K562 (cell line): Measurements from ENCODE around the gene FSTL4. TPM values are rescaled to one million over a fixed set of nuclear protein-coding genes. Genes with fewer than 3 reads are reported as not detected.
A peak's percentile ranks its signal among the peaks of the same experiment; 100 is the strongest.

Source experiments
- ATAC-seq: fragments of 200-7000 bp; cut with Tn5 transposase; 3 replicates; pipeline ENCODE4 v1.9.1; 2020; ENCODE audit warnings: moderate library complexity
- BruUV-seq: library from RNA; stranded (reverse); fragments of 400-500 nt; replicated peaks from 2 replicates; lab custom pipeline; 2021; lab: Mats Ljungman, UMichigan
- CTCF ChIA-PET: fragments of 300-600 bp; formaldehyde crosslinking; extraction: SDS; loops from one replicate; lab custom pipeline; 2021; ENCODE audit warnings: low intra/inter-chr PET ratio; lab: Yijun Ruan, JAX
- POLR2A ChIA-PET: fragments of 300-600, 350-650 bp; sonication (Branson Sonifier 250); formaldehyde crosslinking; extraction: SDS; loops from one replicate; lab custom pipeline; 2021; ENCODE audit warnings: antibody characterized with exemption, inconsistent platforms; lab: Yijun Ruan, JAX
- DNase-seq, 4 experiments: peaks; one replicate each; pipeline versions ENCODE4 v3.0.0 to v3.0.0-alpha.2; 2011 to 2018; ENCODE audit warnings: low spot score in 3 of 4, mixed read lengths in 3 of 4; ENCODE audit errors: extremely low read depth in 1 of 4
- FAIRE-seq: peaks from 2 replicates; lab custom pipeline; 2011; peaks lifted over from hg19 to GRCh38; lab: Jason Lieb, UNC
- H2AFZ ChIP-seq: 2 replicates; pipeline ENCODE4 v1.6.0; 2011; ENCODE audit warnings: low read depth, low read length, control low read depth, inconsistent platforms
- H3K27ac ChIP-seq: fragments of 200-600 bp; 3 replicates; pipeline ENCODE4 v1.8.0; 2011; ENCODE audit warnings: low read depth, mild to moderate bottlenecking, control low read depth, inconsistent platforms, low read length, moderate library complexity, mixed read lengths; ENCODE audit errors: extremely low read depth
- H3K27me3 ChIP-seq, 2 experiments: fragments of 300-600 bp in 1 of 2; 2 replicates in 1 of 2; 3 replicates in 1 of 2; pipeline versions ENCODE4 v1.6.0 to v1.8.0; 2011; ENCODE audit warnings: inconsistent platforms in 2 of 2, low read length in 2 of 2, mild to moderate bottlenecking in 1 of 2, mixed read lengths in 1 of 2, moderate library complexity in 1 of 2; ENCODE audit not compliant: control insufficient read depth in 2 of 2, insufficient read depth in 2 of 2
- H3K36me3 ChIP-seq: fragments of 300-600 bp; 3 replicates; pipeline ENCODE4 v1.8.0; 2011; ENCODE audit warnings: mild to moderate bottlenecking, low read length, inconsistent platforms; ENCODE audit not compliant: control insufficient read depth, insufficient read depth
- H3K4me1 ChIP-seq, 2 experiments: fragments of 200-600 bp in 1 of 2; replicated peaks in 1 of 2; 2 replicates in 1 of 2; 3 replicates in 1 of 2; pipeline versions ENCODE4 v1.5.1 to v1.8.0; 2011; ENCODE audit warnings: inconsistent platforms in 2 of 2, low read length in 2 of 2, mild to moderate bottlenecking in 1 of 2, mixed read lengths in 1 of 2, moderate library complexity in 1 of 2; ENCODE audit not compliant: control insufficient read depth in 2 of 2, insufficient read depth in 2 of 2
- H3K4me2 ChIP-seq: 2 replicates; pipeline ENCODE4 v1.6.1; 2011; ENCODE audit warnings: low read length, control low read depth, inconsistent platforms, mixed read lengths; ENCODE audit not compliant: insufficient read depth
- H3K4me3 ChIP-seq: fragments of 200-600 bp; sonication (generic), shearing (Covaris generic); 2 replicates; pipeline ENCODE4 v1.5.1; 2016; ENCODE audit warnings: control low read depth, inconsistent platforms
- H3K79me2 ChIP-seq: fragments of 200-600 bp; 3 replicates; pipeline ENCODE4 v1.8.0; 2011; ENCODE audit warnings: low read length, inconsistent platforms; ENCODE audit not compliant: control insufficient read depth, insufficient read depth
- H3K9ac ChIP-seq, 2 experiments: 2 replicates each; pipeline versions ENCODE4 v1.6.0 to v1.6.1; 2011; ENCODE audit warnings: low read depth in 2 of 2, low read length in 2 of 2, control low read depth in 1 of 2, inconsistent platforms in 1 of 2, mild to moderate bottlenecking in 1 of 2, mixed read lengths in 1 of 2; ENCODE audit not compliant: insufficient read depth in 1 of 2
- H3K9me1 ChIP-seq: one replicate; pipeline ENCODE4 v1.6.0; 2011; ENCODE audit warnings: inconsistent platforms, mild to moderate bottlenecking, low read length, moderate library complexity; ENCODE audit not compliant: control insufficient read depth, insufficient read depth
- H3K9me3 ChIP-seq: replicated peaks from 2 replicates; pipeline ENCODE4 v1.5.1; 2011; ENCODE audit warnings: low read depth, low read length, inconsistent platforms; ENCODE audit not compliant: control insufficient read depth, insufficient read depth
- H4K20me1 ChIP-seq: replicated peaks from 2 replicates; pipeline ENCODE4 v1.6.1; 2011; ENCODE audit warnings: low read length, inconsistent platforms, mixed read lengths; ENCODE audit not compliant: control insufficient read depth, insufficient read depth
- ARNT ChIP-seq, 2 experiments: fragments of 450-650 bp; IDR thresholded peaks; 2 replicates each; pipeline ENCODE4 v1.6.1; 2016; ENCODE audit warnings: mild to moderate bottlenecking in 1 of 2
- FIP1L1 ChIP-seq: fragments of 200-400 bp; formaldehyde crosslinking; IDR thresholded peaks from 2 replicates; pipeline ENCODE4 v1.6.1; 2018; ENCODE audit warnings: mild to moderate bottlenecking, low read depth, low read length; ENCODE audit not compliant: poor library complexity, severe bottlenecking
- ZNF316 ChIP-seq: fragments of 450-650 bp; IDR thresholded peaks from 2 replicates; pipeline ENCODE4 v1.6.1; 2016
- WGBS: fragments of 100-300 bp; shearing (Covaris generic); methylation state at CpG from one replicate; pipeline ENCODE4 v1.1.6; 2016; ENCODE audit warnings: low coverage, mixed read lengths; ENCODE audit not compliant: insufficient coverage; ENCODE audit errors: missing lambda C conversion rate; 5-methylcytosine and 5-hydroxymethylcytosine counted together
- in situ Hi-C: fragments of 300-500 bp; cut with MboI; formaldehyde crosslinking; loops from 4 replicates; pipeline ENCODE4 v1.15.0; 2018; ENCODE audit warnings: inconsistent platforms, mixed read lengths
- intact Hi-C: fragments of 100-400 bp; cut with micrococcal nuclease; formaldehyde crosslinking; loops from 2 replicates; pipeline ENCODE4 v1.14.2; 2022
- polyA plus RNA-seq, 8 experiments: library from polyadenylated mRNA; depleted of rRNA in 4 of 8; stranded (reverse) in 5 of 8; unstranded in 3 of 8; fragments of >200 nt; fragmentation: Nextera tagmentation in 2 of 8; fragmentation: Illumina TruSeq in 1 of 8; extraction: Ambion mirVana in 2 of 8; extraction: Trizol in 1 of 8; gene quantifications; 2 replicates each; pipeline versions ENCODE4 v1.2.1 to v1.2.3, GENCODE V29; 2011 to 2014; ENCODE audit warnings: inconsistent platforms in 1 of 8, missing spikeins in 1 of 8
- total RNA-seq, 7 experiments: library from RNA; depleted of rRNA in 6 of 7; stranded (reverse); fragments of >200 nt in 6 of 7; fragmentation: Illumina TruSeq in 2 of 7; extraction: Trizol in 2 of 7; gene quantifications; 2 replicates each; pipeline versions ENCODE4 v1.2.1 to v1.2.3, GENCODE V29; 2011 to 2021; ENCODE audit warnings: low replicate concordance in 1 of 7
- TF ChIP-seq, protein P1 (sequence below): fragments of 450-650 bp; formaldehyde crosslinking; conservative IDR thresholded peaks from 2 replicates; pipeline ENCODE4 v1.4.0; 2022; ENCODE audit warnings: mild to moderate bottlenecking, missing genetic modification characterization

Gene FSTL4
- total and polyA plus RNA-seq, 9 of the 15 experiments (the other 6 are each of a cell fraction or from before 2014, with no cell fraction given): 0.08 to 0.18 (median 0.10) TPM; not detected in 5

DNA sequence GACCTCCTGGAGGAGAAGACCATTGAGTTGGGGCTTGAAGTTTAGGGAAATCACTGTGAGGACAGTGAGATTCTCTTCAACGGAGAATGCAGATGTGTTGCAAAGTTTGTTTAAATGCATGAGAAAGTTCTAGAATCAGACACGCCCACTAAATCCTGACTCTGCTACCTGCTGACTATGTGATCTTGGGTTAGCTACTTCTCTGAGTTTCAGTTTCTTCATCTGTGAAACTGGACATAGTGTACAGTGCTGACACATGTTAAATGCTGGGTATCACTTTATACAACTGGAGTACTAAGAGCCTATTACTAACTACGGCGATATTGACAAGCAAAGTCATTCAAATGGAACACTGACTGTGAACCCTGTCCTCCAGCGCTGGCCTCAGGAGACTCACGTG, 305.1 kb downstream of the FSTL4 start:
- H3K27me3 ChIP-seq: peaks cover 22 to 62% of the 10 kb centered on the region in 2 experiments; a peak in 4 of 5 replicates
- no peaks in the 10 kb centered on the region for H3K9me3 ChIP-seq
- H3K4me2 ChIP-seq: no peak overlapping the region
- no peak for DNase-seq
- H3K79me2 ChIP-seq: no peaks in the 10 kb centered on the region
- no peak overlapping the region for H2AFZ ChIP-seq
- BruUV-seq: no TSS peak
- 0 out of 2 replicates have a peak, but pooled peaks cover 5% of the 10 kb centered on the region for H4K20me1 ChIP-seq
- peak; percentile 19 for FAIRE-seq
- H3K9ac ChIP-seq: no peak overlapping the region
- intact Hi-C loops: no loop called here
- H3K36me3 ChIP-seq: no peaks in the 10 kb centered on the region
- no peaks in the 10 kb centered on the region for H3K4me1 ChIP-seq
- under 1% methylated on average over 6 of the region's 6 CpGs for WGBS
- POLR2A ChIA-PET: interaction anchor here (0.5 kb wide), 1 partner anchor 66 kb away, joined by 3 read pairs; no protein-coding TSS in a partner anchor
- no peak for ATAC-seq
- no peak overlapping the region for H3K4me3 ChIP-seq
- in situ Hi-C loops: no loop called here
- H3K9me1 ChIP-seq: no peaks in the 10 kb centered on the region
- no peak overlapping the region for H3K27ac ChIP-seq
- TF ChIP-seq, protein P1, sequence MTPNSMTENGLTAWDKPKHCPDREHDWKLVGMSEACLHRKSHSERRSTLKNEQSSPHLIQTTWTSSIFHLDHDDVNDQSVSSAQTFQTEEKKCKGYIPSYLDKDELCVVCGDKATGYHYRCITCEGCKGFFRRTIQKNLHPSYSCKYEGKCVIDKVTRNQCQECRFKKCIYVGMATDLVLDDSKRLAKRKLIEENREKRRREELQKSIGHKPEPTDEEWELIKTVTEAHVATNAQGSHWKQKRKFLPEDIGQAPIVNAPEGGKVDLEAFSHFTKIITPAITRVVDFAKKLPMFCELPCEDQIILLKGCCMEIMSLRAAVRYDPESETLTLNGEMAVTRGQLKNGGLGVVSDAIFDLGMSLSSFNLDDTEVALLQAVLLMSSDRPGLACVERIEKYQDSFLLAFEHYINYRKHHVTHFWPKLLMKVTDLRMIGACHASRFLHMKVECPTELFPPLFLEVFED: no peak
- TF ChIP-seq ZNF316: 0 out of 2 replicates have a peak, but pooled peaks have one; percentile 8
- no peak for TF ChIP-seq FIP1L1
- TF ChIP-seq ARNT (IDR thresholded peaks at IDR 0.05): no peak
- CTCF ChIA-PET: no interaction called here
